ENCODE data around the gene LDB2.
"Not testable (repeated sequence)": the region's sequence is repeated elsewhere in the genome, so short reads cannot be mapped to it uniquely, and the experiment has no call there.

The LDB2 gene

DNA sequence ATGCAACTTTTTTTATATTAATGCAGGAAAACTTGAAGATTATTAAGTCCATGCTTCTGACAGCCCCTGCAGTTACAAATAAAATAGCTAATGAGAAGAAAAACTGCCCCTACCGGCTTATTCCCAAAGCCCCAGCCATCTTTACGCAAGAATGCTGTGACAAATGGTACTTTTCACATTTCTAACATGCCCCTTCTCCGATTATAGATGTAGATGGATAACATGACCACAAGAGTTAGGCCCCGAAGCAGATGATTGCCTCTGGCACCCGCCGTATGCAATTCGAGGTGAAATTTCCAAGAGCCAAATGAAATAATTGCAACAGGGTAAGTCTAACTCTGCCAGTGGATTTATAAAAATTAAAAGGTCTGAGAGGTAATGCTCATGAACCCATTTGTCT lies 352.8 kb downstream of the LDB2 start:
- DNase-seq (ENCODE audit: low read depth in 2 of 2): no peak

DNA sequence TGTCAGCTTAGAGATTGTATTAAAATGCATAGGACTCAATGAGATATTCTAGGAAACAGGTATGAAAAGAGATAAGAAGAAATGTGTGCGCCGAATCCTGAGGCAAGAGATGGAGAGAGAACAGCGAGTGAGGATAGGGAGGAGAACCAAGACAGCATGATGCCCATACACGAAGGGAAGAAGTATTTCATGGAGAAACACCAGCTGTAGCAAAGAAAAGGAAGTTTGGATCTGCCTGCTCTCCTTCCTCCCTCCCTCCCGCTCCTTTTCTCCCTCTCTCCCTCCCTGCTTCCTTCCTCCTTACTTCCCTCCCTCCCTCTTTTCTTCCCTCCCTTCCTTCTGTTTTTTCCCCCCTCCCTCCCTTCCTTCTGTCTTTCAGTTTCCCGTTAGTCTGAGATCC lies 353.6 kb downstream of the LDB2 start:
- no peak for DNase-seq (ENCODE audit: low read depth in 2 of 2)

DNA sequence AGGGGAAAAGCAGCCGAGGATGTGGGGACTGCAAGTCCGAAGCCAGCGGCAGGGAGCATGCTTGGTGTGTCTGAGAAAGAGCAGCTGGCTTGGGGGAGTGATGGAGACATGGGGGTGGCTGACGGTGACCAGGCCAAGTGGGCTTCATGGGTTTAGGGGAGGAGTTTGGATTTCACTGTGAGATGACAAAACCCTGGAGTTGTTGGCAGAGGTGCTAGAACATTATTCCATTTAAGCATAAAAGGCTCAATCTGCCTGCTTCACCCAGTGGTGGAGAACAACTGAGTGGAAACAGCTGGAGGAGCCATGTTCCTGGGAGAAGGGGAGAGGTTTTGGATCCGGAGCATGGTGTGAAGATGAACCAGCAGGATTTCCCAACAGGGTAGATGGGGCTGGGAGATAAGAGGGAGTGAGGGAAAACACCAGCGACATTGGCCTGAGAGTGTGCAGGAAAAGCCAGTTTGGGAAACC lies 354.2 kb downstream of the LDB2 start:
- no peak for DNase-seq (ENCODE audit: low read depth in 2 of 2)

DNA sequence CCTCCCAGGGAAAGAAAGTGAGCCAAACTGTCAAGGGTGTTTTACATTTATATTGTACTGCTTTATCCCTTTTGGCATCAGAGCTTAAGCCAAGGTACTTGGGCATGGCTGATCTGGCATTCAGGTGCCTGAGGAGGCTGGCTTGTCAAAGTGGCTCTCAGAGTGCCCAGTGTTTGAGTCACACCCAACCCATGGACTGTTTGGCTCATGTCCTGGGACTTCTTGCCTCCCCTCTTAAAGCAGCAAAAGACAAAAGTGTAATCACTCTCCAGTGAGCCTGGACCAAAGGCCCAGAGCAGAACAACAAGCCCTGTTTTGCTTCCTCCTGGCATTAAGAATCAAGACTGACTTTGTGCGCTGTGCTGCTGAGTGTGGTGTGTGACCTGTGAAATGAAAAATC lies 360.5 kb downstream of the LDB2 start:
- no peak for DNase-seq (ENCODE audit: low read depth in 2 of 2)

DNA sequence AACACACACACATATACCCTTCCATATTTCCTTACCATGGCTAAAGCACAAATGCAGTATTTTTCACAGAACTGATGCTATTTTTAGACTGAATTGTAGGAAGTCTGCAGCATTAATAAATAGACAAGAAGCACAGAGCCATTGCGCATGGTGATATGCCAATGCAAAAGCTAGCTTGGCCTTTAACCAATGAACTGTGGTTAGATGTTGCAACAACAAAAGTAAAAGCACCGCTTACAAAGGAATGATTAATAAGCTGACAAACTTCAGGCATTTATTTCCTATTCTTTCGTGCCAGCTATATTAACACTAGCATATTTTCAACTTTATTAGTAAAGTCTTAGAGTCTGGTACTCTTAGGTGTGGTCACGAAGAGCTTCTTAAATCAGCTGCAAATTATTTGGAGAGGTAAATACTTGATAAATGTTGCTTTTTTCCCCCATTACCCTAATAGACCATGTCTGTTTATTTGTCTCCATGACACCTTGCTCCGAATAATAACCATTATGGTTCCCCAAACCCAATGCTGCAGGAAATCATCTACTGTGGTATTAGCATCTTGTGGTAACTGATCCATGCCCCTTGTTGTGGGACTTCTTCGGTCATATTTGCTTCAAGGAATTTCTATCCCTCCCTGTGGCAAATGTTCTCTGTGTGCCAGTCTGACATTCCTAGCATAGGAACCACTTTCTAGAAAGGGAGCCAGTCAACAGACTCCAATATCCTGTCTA lies 366.0 kb downstream of the LDB2 start:
- no peak for DNase-seq (ENCODE audit: low read depth in 2 of 2)

DNA sequence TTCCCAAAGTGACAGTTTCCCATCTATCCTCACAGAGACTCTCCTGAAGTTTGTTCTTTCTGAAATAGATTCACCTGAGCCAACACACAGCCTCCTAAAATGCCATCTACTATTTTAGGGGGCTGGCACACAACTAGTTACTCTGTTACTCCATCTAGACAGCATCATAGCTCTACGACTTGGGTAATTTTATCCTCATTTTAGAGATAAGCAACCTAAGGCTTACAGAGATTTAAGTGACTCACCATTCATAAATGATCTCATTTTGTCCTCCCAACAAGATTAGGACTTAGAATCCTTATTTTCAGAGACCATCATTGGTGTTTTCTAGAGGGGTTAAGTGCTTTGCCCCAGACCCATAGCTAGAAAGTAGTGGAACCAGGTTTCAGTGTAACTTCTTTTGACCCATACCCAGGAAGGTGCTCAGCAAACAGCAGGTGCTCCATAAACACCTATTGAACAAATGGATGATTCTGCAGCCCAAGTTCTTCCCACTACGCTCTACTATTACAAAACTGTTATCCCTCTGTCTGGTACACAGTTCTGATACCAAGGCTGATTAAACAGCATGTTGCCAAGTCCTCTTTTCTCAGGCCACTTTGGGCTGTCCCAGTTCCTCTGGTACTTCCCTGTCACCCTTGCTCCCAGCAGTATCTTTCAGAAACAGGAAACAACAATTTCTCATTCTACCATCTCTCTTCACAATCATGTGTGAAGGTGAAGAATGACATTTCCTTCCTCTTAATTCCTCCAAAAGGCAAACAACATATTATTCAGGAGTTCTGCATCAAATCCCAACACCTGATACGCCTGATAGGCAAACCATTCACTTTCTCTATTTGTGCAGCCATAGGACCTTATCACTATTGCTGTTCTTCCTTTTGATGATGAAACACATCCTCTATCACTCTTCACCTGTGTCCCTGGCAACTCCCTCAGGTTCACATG lies 367.5 kb downstream of the LDB2 start:
- no peak for DNase-seq (ENCODE audit: low read depth in 2 of 2)

DNA sequence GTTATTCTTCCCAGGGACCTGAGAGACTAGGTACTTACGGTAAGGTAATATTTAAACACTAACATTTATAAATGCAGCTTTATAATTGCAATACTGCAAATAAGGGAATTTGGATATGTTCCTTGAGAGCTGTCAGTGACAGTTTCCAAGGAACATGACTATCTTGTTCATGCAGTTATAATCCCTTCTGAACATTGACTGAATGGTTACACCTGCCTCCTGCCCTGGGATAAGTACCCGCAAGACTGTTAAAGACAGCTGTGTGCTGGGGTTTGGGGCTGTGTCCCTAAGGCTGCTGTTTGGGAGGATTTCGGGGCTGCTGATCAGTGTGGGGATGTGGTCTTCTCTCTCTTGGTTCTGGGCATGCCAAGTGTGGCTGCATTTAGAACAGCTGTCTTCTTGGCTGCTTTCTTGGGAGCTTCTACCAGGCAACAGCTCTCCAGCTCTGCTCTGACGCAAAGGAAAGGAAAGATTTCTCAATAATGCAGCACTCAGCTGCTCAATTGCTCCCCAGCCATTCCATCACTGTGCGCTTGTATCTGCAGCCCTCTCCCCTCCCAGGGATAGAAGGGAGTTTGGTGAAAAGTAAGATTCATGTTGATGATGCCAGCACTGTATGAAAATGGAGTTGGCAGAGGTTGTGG lies 373.4 kb downstream of the LDB2 start:
- no peak for DNase-seq (ENCODE audit: low read depth in 2 of 2)

DNA sequence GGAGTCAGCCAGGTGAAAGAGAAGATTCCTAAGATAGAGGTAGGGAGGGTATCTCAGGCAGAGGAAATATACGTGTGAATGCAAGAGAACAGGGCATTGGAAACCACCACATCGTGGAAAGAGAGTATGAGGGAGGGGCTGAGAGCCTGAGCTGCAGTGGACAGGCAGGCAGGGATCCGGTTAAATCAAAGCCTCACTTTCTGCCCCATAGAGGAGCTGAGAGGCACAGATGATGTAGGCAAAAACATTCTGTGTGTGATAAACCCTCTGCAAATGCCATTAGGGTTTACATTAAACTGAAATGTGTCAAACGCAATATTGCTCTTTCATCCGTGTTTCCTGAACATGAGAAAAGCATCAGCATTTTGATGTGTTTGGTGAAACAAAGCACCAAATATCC lies 374.0 kb downstream of the LDB2 start:
- DNase-seq (ENCODE audit: low read depth in 2 of 2): no peak

DNA sequence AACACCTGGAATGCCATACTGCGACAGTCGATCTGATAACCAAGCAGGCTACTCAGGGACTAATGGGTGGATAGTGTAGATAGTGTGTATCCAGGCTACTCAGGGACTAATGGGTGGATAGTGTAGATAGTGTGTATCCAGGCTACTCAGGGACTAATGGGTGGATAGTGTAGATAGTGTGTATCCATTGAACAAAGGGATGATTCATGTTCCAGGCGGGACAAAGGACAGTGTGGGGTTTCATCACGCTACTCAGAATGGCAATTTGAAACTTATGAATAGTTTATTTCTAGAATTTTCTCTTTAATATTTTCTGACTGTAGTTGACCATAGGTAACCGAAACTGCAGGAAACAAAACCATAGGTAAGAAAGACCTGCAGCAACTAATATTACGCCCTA lies 374.9 kb downstream of the LDB2 start:
- not testable (repeated sequence) for DNase-seq (ENCODE audit: low read depth in 2 of 2)

DNA sequence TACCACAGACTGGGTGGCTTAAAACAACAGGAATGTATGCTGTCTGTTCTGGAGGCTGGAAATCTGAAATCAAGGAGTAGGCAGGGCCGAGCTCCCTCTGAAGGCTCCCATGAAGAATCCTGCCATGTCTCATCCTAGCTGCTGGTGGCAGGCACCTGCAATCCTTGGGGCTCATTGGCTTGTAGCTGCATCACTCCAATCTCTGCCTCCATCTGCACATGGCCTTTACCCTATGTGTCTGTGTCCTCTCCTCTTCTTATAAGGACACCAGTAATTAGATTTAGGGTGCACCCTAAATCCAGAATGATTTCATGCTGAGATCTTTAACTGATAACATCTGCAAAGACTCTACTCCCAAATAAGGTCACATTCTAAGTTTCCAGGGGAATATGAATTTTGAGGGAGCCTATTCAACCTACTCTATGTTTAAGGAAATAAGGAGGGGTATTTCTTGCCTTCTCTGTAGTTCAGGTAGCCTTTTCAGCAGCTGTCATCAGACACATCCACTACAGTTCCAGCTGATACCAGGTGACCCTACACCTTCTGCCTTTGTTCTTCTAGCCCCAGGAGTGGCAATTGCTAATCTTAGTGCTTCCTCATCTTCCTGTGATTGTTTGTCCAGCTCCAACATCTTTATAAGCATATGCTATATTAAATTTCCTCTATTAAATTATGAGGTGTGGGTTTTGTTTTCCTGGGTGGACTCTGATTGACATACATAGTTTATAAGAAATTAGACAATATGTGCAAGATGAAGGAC lies 377.1 kb downstream of the LDB2 start:
- DNase-seq (ENCODE audit: low read depth in 2 of 2): no peak

DNA sequence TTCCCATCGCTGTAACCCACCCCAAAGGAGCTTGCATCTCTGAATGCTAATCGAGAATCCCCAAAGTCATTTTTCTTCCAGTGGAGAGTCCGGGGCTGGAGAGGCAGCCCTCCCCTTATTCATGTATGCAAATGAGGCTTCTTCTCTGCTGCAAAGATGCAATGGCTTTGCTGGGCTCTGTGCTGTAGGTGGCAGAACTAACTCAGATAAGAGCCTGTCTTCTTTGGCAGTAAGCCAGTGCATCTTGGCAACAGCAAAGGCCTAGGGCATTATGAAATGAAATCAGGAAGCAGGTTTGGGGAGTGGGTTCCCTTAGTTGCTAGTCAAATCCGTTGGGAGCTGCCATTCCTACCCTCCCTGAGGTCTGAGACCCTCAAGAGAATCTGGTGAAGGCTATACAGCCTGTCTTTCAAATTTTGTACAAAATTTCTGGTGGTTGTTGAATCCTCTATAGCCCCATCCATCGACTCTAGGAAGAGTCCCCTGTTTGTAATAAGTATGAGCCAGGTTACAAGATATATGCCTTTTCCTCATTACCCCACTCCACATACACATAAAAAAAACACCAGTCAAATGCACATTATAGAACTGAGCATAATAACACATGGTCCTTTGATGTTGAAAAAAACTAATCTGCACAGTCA lies 381.5 kb downstream of the LDB2 start:
- no peak for DNase-seq (ENCODE audit: low read depth in 2 of 2)

DNA sequence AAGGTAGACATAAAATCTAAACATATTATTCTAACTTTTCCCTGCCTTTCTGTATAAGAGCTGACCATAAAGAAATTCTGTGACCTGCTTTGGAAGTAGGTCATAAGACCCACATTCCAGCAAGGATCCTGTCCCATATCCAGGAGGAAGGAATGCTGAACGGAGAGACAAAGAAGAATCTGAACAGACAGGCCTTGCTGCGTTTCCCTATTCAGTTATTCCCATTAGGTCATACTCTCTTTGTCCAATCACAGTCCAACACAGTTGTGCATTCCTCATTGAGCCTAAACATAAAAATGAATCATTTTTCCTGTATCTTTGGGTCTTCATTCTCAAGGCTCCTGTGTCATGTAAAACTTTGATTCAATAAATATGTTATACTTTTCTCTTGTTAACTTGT lies 384.6 kb downstream of the LDB2 start:
- DNase-seq (ENCODE audit: low read depth in 2 of 2): no peak

DNA sequence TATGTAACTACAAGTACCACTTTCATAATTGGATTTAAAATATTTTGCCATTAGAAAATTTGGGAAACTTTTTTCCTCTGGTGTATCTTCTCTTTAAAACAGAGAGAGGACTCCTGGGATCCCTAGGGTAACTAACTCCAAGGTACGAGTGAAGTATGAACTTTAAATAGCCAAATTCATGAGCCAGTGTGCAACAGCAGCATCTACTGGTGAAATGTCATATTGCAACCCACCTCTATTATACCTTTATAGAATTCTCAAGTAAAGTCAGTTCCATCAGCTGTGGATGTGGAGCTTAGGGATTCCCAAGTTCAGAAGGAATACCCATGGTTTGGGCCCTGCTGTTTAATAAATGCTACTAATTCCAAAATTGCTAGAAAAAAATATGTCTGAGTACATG lies 389.5 kb downstream of the LDB2 start:
- no peak for DNase-seq (ENCODE audit: low read depth in 2 of 2)

DNA sequence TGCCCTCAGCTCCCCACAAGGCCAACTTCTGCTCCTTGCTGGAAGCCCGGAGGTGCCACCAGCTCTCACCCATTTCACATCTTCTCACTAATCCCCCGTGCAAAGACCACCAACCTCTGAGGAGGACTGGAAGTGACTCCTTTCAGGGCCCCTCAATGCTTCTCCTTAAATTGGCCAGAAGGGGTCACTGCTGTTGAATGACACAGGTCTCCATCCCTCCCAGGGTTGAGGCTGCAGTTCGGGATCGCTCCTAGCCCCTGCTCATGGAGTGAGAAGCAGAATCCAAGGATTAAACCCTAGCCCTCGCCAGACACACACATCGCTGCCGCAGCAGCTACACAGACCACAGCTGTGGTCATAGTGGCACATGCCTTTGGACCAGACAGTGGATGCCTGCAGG lies 392.7 kb downstream of the LDB2 start:
- no peak for DNase-seq (ENCODE audit: low read depth in 2 of 2)

DNA sequence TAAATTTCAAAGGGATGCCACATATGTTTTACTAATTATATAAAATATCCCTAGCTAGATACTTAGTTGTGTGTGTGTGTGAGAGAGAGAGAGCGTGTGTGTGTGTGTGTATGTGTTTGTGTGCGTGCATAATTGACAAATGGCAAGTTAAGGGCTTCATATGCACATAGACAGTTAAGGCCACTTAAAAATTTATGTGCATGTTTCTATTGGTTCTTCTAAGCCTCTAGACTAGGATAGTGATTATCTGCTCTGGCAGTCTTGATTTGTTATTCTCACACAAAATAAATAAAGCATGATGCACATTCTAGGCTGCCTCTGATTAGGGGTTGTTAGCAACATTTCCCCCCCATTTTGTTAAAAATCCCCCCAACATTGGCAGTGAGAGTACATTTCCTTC lies 393.2 kb downstream of the LDB2 start:
- no peak for DNase-seq (ENCODE audit: low read depth in 2 of 2)

DNA sequence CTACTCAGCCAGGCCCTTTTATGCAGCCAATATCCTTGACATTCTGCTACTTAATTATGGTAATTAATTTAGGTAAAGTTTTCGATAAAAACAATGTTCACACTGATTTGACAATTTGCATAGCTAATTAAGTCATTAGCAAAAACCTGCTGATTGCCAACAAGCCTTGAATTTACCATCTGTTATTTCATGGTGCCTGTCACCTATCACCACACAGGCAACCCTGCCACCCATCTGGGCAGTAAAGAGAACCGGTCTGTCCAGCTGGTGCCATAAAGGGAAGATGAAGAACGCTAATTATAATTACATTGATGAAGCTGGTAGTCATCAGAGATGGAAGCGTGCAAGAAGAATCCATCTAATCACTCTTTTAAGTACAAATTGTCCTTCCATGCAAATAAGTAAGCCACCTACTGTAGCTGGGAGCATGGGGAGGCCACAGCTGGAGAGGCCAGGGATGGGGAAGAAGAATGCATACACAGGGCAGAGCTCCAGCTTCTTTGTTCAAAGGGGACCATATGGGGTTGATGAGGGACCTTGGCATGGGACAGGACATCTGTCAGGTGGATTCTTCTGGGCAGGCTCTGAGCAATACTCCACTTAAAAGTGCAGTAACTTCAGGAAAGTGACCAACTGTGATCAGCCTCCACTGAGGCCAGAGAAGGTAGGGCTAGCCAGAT lies 394.9 kb downstream of the LDB2 start:
- no peak for DNase-seq (ENCODE audit: low read depth in 2 of 2)

DNA sequence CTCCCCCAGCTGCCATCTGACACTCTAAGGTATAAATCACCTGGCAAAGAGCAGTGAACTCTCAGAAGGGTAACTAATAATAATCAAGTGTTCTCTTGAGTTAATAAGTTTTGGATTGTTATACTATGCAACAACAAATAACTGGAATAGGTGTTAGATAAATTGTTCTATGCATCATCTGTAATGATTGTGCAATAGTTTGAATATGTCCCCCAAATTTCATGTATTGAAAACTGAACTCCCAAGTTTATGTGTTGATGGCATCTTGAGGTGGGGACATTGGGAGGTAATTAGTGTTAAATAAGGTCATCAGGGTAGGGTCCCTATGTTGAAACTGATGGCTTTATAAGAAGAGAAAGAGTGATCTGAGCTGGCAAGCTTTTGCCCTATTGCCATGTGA lies 399.5 kb downstream of the LDB2 start:
- no peak for DNase-seq (ENCODE audit: low read depth in 2 of 2)

DNA sequence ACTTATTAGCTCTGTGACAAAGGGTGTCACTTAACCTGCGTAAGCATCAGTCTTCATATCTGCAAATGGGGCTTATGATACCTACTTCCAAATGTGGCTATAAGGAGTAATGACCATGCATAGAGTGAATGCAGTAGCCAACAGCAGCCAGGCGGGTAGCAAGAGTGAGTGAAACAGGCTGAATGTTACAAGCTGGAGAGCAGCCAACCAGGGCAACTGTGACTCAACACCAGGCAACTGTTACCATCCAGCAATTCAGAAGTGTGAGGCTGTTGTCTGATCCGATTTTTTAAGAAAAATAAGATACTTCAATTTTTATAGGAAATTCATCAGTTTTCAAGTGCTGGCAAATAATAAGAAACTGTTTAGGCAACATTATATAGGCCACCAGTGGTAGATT lies 401.9 kb downstream of the LDB2 start:
- DNase-seq (ENCODE audit: low read depth in 2 of 2): no peak

DNA sequence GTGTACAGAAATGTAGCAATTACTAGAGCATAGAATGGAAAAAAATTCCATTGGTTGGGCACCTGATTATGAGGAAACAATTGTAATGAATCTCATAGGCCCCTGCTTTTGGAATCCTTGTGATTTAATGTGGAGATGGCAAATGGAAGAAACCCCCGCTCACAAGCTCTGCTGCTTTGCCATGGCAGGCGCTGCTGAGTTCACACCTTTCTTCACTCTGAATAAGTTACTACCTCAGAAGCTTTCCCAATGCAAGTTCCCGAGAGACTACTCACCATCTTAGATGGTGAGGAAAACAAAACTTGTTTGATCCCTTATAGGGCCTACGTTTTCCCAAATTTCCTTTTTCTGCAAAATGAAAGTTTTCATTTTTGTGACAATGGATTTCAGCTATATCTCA lies 405.6 kb downstream of the LDB2 start:
- no peak for DNase-seq (ENCODE audit: low read depth in 2 of 2)

DNA sequence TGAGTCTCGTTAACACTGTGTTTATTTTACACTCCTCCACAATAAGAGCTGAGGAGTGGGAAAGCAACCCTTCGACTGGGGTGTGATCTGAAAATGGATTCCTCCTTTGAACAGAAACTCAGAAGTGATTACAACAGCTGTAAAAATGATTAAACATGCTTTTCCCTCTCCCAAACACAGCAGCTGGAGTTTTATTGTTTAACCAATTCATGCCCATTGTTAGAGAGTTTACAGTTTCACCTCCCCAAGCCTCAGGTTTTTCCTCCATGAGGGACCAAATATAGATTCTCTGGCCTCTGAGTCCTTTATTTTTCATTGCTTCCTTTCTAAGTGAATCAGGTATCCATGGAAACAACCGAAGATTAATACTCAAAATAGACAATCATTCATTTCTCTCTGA lies 409.2 kb downstream of the LDB2 start:
- DNase-seq (ENCODE audit: low read depth in 2 of 2): no peak

DNA sequence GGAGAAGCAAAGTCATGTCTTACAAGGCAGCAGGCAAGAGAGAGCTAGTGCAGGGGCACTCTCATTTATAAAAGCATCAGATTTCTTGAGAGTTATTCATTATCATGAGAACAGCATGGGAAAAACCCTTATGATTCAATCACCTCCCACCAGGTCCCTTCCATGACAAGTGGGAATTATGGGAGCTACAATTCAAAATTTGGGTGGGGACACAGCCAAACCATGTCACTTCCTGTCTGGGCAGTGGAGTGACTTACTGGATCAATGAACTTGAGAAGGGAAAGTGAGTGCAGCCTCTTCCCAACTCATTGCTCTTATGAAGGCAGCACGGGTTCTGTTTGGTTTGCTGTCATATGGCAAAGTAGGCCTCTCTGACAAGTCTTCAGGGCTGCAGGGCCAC lies 410.4 kb downstream of the LDB2 start:
- no peak for DNase-seq (ENCODE audit: low read depth in 2 of 2)
